Measurements from ENCODE around the gene RUBCN.
A peak's percentile ranks its signal among the peaks of the same experiment; 100 is the strongest.
"Not testable (repeated sequence)": the region's sequence is repeated elsewhere in the genome, so short reads cannot be mapped to it uniquely, and the experiment has no call there.

The RUBCN gene

DNA sequence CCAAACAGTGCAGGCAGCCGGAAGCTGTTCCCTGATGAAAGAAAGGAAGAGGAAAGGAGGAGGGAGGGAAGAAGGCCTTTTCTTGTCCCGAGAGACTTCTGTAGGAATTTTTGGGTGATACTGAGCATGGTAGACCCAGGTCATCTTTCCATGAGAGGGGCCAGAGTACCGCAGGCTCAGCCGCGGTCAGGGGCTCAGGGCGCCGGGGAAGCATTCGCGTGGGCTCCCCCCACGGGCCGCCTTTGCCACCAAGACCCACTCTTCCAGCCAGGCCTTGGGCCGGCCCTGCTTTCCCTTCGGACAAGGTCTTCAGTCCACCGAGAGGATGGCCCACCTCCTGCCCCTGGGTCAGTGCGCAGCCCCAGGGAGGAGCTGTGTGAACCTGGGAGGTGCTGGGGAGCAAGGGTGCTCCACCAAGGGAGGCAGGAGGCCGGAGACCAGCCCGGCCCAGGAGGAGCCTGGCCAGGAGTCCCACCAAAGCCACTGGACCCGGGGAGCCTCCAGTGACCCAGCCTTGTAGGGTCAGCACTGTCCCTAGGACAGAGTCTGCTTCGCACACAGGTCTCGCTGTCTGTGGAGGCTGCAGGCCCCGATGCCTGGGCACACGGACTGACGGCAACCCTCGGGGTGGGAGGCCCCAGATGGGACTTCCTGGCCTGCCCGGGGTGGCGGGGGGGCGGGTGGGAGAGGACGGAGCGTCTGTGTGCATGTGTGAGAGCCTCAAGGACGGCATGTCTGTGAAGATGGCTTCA lies 79.0 kb downstream of the RUBCN start:
- not testable (repeated sequence) for DNase-seq (ENCODE audit: low read depth)

DNA sequence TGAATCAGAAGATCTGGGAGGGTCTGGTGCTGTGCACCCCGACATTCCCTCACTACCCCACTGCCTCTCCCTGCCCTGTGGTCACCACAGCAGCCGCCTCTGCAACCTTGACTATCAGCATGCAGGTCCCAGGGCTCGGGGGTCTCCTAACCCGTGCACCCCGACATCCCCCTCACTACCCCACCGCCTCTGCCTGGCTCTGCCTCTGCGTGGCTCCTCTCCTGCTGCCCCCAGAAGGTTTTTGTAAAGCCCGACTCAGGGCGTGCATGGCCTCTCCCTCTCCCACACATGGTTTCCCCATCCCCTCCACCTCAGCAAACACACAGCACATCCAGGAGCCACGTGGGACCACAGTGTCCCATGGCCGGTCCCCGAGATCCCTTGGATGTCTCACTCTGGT lies 79.7 kb downstream of the RUBCN start:
- not testable (repeated sequence) for DNase-seq (ENCODE audit: low read depth)

DNA sequence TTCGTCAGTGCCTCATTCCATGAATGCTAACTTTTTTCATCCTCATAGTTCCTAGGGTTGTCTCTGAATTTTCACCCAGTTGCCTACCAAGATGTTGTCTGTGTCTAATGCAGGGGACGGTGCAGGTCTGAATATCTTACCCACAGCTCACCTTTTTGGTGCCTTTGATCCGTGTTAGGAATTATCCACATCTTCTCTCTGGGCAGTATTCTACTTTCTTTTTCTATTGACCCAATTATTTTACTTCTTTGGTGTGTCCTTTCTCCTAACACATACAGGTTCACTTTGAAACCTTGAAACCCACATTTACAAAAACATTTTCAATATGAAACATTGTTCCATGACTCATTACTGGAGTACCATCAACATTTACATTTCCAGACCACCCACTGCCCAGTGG lies 80.6 kb downstream of the RUBCN start:
- not testable (repeated sequence) for DNase-seq (ENCODE audit: low read depth)

GRCh38 chr3:197654998-197655330 lies 81.7 kb downstream of the RUBCN start:
- not testable (repeated sequence) for DNase-seq (ENCODE audit: low read depth)

GRCh38 chr3:197654090-197654997 lies 82.4 kb downstream of the RUBCN start:
- DNase-seq (ENCODE audit: low read depth) = not testable (repeated sequence)

- DNase-seq (ENCODE audit: low read depth) = not testable (repeated sequence)
These were observed 83.8 kb downstream of the RUBCN start for GRCh38 chr3:197652860-197653259.

DNA sequence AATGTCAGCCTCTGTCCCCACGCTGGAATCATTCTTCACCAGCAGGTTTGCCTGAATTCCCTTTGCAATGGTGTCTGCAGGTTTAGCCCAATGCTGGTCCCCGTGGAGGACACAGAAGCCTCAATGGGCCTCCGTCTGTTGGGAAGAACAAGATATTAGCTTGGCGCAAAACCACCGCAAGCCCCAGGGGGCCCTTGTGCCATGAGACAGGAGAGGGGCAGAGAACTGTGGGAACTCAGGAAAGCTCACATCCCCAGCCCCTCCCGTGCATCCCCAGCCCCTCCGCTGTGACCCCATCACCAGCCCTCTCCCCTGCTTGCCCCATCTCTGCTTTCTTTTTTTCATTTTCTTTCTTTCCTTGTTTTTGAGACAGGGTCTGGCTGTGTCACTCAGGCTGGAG lies 89.1 kb downstream of the RUBCN start:
- not testable (repeated sequence) for DNase-seq (ENCODE audit: low read depth)

DNA sequence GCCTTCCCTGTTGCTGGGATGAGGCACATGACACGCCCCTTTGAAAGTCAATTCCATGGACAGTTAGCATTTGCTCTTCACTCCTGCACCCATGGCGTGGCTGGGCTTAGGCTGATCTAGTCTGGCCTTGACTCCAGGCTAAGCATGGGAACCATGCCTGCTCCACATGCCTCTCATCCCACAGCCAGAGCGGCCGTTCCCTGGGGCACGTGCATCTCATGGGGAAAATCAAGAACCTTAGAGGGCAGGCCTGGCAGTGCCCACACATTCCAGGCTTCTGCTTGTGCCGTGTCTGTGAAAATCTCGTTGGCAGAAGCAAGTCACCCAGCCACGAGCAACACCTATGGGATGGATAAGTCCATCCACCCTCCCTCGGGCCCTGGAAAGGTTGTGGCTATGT lies 89.5 kb downstream of the RUBCN start:
- not testable (repeated sequence) for DNase-seq (ENCODE audit: low read depth)

GRCh38 chr3:197646294-197646693 lies 90.4 kb downstream of the RUBCN start:
- DNase-seq (ENCODE audit: low read depth) = not testable (repeated sequence)

DNA sequence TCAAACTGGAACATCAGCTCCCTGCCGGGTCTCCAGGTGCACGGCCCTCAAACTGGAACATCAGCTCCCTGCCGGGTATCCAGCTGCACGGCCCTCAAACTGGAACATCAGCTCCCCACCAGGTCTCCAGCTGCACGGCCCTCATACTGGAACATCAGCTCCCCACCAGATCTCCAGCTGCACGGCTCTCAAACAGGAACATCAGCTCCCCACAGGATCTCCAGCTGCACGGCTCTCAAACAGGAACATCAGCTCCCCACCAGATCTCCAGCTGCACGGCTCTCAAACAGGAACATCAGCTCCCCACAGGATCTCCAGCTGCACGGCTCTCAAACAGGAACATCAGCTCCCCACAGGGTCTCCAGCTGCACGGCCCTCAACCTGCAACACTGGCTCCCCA lies 99.1 kb downstream of the RUBCN start:
- not testable (repeated sequence) for DNase-seq (ENCODE audit: low read depth)

DNA sequence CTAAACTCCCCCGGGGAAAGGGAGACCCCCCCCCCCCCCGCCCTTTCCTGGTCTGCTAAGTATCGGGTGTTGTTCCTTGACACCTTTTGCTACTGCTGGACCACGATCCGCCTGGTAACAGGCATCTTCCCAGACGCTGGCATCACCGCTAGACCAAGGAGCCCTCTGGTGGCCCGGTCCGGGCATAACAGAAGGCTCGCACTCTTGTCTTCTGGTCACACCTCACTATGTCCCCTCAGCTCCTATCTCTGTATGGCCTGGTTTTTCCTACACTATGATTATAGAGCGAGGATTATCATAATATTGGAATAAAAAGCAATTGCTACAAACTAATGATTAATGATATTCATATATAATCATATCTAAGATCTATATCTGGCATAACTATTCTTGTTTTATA lies 104.7 kb downstream of the RUBCN start:
- not testable (repeated sequence) for DNase-seq (ENCODE audit: low read depth)

GRCh38 chr3:197630766-197631165 lies 105.9 kb downstream of the RUBCN start:
- DNase-seq (ENCODE audit: low read depth) = not testable (repeated sequence)

GRCh38 chr3:197629286-197629685 lies 107.4 kb downstream of the RUBCN start:
- not testable (repeated sequence) for DNase-seq (ENCODE audit: low read depth)

- peak; percentile 58 for DNase-seq (ENCODE audit: low read depth)
These were observed 108.8 kb downstream of the RUBCN start for GRCh38 chr3:197627772-197628523.

- not testable (repeated sequence) for DNase-seq (ENCODE audit: low read depth)
These were observed 109.4 kb downstream of the RUBCN start for GRCh38 chr3:197627158-197627771.

DNA sequence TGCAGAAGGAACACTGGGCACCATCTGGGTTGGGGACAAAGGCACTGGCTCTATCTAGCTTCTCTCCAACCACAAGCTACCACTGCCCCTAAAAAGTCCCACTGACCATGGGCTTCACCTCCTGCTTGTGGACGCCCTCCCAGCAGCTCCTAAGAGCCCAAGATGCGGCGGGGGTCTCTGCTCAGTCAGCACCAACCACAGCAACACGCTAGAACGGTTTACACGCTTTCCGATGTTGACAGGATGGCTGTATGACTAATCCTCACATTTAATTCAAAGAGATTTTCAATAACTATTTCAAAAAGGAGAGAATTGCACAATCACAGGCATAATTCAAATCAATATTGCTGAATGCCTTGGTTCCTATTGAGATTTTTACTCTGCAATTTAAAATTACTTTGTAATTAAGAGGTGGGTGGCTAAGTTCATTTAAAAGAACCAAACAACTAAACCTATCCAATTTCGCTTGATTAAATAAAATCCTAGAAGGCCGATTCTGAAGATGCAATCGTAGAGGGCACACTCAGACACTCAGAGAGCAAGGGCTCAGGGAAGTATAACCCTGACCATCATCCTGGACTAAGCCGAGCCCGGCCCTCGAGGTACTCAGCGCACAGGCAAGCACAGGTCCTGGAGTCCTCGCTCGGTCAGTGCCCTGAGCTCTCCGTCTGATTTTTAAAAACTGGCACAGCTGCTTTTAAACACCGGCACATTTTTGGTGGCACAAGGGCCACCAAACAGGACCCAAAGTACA lies 110.1 kb downstream of the RUBCN start:
- not testable (repeated sequence) for DNase-seq (ENCODE audit: low read depth)

DNA sequence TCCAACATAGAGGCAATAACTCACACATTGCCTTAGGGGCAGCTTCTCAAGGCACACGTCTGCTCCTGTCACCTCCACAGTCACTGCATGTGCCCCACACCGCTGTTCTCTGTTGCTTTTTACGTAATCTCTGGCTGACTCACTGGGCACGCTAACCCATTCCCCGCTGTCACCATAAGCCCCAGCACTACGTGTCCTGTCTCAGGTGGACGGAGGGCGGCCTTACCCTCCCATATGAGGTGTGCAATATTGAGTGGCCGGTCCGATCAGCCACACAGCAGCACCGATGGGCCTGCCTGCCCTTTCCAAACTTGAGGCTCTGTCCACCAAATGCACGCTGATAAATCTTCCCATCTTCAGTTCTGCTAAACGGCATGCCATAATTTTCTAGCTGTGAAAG lies 115.2 kb downstream of the RUBCN start:
- DNase-seq (ENCODE audit: low read depth) = not testable (repeated sequence)
